GM21526 (cell line): ENCODE results near the gene SHISA5.

Experiments
- ATAC-seq: cut with Tn5 transposase; IDR thresholded peaks from one replicate; pipeline ENCODE4 v1.9.1; 2021; ENCODE audit warnings: moderate library complexity; ENCODE audit not compliant: unreplicated experiment, low FRiP score

SHISA5 gene

DNA sequence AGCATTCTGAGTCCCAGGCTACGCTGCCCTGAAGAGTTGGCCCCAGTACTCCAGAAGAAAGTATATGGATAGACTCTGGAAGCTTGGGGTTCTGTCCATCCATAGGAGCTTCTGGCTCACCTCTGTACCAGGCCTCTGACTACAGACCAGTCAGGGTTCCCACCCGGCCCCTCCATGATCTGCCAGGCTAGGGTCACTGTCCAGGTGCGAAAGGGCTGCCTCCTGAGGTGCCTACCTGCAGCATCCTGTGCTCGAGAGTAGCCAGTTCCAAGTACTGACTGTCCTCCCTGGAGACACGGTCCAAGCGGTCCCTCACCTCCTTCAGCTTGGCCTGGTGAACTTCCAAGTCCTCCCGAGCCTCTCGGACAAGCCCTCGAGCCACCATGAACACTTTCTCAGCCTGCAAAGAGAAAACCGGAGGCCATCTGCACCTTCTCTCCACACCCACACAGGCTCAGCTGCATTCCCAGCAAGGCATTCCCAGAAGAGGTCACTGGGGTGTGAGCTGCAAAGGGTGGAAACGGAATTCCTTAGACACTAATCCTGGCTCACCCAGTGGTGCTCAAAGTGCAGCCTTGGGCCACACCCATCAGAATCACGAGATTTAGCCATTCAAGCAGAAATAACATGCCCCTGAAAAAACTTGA, 70.4 kb downstream of the SHISA5 start:
- no peak for ATAC-seq

DNA sequence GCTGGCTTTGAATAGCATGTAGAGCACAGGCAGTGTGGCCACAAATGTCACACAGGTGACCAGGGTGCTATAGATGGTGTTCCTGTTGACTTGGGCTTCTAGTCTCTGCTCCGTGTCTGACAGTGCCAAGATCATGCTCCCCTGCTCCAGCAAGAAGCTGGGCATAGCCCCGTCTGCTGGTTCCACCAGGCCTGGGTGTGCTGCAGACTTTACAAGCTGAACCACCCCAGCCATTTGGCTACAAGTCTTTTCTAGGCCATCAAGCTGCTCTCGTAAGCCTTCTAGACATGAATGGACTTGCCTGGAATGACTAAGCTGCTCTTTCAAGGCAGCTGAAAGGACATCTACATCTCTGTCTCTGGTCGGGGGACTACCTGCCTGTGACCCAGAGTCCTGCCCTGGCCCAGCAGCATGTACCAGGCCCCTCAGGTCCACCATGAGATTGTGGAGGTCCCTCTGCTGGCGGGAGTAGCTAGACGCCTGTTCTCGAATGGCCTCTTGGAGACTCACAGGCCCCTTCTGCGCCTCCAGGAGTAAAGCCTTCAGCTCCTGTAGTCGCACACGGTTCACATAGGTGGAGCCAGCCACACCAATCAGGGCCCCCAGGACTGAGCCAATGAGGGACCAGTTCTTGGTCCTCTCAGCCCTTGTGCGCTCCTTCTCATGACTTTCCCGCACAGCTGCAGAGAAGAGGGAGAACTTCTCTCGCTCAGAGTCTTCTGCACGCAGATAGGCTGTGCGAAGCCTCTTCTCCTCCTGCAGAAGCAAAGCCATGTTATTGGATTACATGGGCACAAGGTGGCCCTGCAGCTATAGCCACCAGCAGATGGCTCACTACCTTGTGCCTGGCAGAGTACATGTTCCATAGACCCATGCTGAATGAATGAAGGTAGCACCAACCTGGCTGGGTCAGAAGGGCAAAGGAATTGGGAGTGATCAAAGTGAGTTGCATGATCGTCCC, 71.3 kb downstream of the SHISA5 start:
- no peak for ATAC-seq

DNA sequence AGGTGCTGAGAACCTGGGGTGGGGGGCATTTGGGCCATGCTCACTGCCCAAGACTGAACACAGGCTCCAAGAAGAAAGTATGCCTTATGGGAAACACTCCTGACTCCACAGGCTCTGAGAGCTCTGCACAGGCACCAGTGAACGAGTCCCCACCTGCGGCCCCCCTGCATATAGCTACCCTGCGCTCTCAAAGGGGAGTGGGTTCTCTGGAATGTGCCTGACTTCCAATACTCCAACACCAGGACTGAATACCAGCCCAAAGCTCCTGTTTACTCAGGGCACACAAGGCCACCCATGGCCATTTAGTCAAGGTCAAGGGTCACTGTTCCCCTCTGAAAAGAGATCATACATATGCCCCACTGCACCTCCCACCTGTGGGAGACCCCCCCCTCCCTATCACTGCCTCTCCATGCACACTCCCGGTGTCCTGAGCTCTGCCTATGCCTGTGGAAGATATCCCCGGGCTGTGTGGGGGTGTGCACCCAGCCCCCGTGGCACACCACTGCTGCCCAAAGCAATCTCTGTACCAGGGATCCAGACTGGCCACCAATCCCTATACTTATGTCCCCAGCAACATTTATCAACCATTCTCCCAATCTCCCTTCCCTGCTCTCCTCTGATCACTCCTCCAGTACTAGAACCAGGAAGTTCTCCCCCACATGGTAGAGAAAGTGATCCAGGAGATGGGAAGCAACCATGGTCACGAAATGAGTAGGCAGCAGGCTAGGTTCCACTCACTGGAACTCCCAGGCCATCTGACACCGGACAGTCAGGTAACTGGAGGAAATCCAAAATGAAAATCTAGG, 72.5 kb downstream of the SHISA5 start:
- no peak for ATAC-seq

DNA sequence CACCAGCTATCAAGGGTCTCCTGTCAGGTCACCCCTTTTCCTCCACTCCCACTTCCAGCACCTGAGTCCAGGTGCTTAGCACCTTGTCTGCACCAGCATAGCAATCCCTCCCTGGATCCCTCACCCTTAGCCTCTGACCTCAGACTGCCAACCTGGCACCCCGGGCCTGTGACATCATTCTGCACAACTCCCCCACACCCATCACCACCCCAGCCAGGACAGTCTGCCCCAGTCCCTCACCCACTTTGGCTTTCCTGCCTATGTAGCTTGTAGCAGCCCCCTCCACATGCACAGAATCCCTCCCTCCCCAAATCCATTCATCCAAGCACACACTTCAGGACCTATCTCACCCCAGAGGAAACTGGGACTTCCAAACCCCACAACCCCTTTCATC, 73.3 kb downstream of the SHISA5 start:
- no peak for ATAC-seq

DNA sequence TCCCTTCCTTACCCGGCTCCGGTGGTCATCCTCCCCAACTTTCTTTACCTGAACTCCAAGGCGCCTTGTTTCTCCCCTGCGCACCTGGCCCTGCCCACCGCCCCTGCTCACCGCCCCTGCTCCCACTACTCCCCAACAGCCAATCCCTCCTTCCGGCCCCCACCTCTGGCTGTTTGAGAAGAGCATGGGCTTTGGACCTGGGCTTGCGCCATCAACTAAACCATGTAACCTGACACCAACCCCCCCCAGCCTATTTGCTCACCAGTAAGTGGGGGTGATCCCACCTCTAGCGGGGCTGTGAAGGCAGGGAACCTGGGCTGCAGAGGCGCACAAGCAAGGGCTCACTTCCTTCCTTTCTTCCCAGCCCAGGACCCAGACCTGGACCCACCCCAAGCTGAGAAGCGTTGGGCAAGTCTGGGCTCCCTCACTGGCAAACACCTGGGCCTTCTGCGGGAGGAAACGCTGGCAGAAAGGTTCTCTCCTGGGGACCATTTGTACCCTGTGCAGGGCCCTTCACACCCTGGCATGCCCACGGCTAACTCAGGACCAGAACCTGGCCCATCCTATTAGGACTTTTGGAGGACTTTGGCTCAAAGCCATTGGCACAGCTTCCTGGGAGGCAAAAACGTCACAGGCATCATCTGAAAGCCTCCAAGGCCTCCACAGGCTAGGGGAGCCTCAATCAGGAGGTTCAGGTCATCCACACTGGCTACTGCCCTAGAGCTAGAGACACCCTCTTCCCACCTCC, 73.8 kb downstream of the SHISA5 start, which contains the start of gene PLXNB1:
Gene PLXNB1, minus strand, starts transcription at position 127 of the 748 bp plus-strand sequence. CDS start 5,475 bp downstream, outside the sequence.
- no peak for ATAC-seq

DNA sequence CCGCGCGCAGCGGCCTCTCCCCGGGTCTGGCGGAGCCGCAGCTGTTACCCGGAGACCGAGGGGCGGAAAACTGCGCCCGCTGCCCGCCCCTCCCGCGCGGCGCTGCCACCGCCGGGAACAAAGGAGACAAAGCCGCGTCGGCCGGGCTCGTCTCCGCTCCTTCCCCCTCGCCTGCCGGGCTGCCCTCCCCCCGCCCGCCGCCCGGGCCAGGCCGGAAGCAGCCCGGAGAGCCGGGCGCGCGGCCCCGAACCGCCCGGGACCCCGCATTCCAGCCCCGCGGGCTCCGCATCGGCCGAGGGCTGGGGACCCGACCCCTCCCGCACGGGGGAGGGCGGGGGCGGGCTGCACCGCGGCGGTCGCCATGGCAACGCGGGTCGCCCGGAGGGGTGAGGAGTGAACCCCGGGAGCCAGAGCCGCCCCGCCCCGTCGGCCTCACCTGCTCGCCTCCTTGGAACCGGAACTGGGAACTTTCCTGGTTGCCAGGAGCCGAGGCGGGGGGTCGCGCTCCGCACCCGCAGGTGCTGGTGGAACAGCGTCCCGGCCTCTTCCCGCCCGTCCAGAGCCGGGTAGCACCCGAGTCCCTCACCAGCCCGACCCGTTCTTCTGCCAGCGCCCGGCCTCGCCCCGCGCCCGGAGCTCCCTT, 74.5 kb downstream of the SHISA5 start:
- ATAC-seq = no peak

DNA sequence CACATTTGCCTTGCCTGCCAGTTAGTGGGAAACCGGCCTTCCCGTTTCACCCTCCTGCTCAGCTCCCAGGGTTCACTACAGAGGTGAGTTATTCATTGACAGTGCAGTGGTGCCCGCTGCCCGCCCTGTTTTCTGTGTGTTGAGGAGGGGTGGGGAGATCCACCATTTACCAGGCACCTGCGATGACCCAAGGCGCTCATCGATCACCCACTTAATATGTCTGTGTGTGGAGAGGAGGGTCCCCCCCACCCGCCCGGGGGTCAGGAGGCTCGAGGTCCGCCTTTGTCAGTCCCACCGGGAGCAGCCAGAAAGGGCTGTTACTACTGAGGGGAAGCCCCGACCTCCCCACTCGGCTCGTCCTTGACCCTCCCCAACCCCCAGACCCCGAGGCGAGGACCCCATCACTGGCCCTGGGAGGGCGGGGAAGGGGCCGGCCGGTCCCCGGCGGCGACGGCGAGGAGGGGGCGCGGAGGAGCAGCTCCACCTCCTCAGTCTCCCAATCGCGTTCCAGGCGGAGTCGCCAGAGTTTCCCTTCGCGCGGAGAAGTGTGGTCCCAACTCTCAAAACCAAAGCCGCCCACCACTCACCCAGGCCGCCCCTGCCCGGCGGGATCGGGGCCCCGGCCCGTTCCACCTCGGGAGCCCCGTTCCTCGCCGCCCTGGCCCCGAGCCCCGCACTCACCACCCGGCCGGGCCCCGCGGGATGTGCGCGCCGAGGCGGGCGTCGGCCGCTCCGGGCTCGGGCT, 75.2 kb downstream of the SHISA5 start:
- no peak for ATAC-seq

DNA sequence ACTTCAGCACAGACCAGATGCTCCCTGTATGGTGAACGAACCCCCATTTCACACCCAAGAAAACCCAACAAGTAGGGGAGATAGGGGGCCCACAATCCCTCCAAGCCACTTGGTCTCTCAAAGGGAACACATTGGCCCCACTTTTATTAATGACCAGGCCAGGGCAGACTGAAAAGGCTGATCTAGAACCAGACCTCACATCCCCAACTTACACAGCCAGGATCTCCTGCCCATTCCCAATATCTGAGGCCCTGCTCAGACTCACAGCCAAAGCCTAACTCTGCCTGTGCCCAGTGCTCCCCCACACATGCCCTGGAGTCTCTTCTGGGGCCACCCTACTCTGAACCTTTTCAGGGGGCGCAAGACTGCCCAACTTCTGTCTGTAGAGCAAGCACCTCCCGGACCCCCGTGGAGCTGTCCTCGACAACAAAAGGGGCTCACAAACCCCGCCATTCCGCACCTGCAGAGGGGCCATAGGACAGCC, 75.8 kb downstream of the SHISA5 start:
- ATAC-seq = no peak

DNA sequence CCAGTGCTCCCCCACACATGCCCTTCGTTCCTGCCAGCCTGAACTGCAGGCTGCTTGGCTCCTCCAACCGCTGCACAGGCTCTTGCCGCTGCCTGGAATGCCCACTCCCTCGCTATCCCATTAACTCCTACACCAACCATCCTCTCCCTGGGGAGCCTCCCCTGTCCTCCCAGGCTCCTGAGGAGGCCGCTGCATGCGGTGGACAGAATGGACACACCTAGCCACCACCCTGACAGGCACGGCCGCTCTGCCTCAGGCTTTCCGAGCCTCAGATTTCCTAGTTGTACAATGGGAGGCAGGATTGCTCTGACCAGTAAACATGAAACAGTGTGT, 76.4 kb downstream of the SHISA5 start:
- ATAC-seq = no peak

DNA sequence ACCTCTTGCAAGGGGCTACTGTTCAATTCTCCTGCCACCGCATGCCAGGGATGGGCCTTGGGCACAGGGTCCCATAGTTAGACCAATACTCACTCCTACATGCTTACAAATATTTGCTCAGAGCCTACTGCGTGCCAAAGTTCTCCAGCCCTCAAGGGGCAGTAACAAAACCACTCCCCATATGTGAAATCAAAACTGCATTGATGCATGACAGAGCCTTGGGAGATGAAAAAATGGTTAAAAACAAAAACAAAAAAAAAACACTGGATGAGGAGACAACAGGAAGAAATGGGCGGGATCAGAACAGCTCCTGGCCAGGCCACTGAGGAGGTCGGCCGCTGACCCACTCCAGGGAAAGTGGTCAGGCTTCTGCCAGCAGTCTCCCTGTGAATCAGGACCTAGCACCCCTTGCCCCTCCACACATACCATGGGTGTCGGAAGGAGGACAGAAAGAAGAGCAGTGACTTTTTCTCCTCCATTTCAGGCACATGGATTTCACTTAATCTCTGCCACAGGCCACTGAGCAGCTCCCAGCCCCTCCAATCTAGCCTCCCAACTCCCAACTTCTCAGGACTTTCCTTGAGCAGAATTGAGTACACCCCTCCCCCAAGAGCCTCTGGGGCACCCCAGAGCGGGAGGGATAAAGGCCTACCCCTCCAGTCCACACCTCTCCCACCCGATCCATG, 76.9 kb downstream of the SHISA5 start:
- ATAC-seq = no peak

DNA sequence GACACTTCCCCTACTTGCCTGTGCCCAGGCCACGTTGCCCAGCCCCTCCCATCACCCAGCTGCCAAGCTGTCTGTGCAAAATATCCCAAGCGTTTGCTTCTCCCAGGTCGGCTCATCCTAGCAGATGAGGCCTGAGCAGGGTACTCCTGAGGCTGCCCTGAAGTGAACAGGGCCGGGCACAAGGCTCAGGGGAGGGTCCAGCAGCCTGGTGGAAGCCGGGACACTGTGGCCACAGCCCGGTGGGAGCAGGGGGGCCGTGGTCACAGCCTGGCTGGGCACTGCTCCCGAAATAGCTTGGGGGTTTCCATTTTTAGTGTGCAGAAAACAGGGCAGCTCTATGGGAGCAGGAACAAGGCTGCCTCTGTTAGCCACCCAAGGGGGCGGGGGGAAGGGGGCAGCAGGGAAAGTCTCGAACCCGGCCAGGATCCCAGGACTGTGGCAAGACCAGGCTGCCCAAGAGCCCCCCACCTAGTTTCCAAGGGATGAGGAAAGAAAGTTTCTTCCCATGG, 77.5 kb downstream of the SHISA5 start:
- no peak for ATAC-seq

DNA sequence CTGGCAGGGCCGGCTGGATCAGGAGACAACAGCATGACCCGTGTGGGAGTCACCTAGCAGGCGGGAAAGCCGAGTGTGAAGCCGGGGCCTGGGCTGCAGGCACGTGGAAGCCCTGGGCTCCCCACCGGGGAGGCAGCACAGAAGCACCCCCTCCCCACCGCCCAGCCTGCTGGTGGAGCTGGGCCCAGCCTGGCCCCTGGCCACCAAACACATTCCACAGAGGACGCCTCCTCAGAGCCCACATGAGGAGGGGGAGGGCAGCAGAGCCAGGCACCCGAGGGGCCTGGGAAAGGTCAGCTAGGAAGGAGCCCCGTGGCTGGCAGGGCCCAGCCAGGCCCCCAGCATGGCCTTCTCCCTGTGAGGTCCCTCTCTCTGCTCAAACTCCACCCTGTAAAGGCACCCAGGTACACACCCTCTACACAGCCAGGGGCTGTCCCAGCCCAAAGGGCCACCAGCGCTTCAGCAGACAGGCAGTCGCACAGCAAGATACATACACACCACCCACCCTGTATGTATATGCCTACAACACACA, 78.6 kb downstream of the SHISA5 start:
- no peak for ATAC-seq

DNA sequence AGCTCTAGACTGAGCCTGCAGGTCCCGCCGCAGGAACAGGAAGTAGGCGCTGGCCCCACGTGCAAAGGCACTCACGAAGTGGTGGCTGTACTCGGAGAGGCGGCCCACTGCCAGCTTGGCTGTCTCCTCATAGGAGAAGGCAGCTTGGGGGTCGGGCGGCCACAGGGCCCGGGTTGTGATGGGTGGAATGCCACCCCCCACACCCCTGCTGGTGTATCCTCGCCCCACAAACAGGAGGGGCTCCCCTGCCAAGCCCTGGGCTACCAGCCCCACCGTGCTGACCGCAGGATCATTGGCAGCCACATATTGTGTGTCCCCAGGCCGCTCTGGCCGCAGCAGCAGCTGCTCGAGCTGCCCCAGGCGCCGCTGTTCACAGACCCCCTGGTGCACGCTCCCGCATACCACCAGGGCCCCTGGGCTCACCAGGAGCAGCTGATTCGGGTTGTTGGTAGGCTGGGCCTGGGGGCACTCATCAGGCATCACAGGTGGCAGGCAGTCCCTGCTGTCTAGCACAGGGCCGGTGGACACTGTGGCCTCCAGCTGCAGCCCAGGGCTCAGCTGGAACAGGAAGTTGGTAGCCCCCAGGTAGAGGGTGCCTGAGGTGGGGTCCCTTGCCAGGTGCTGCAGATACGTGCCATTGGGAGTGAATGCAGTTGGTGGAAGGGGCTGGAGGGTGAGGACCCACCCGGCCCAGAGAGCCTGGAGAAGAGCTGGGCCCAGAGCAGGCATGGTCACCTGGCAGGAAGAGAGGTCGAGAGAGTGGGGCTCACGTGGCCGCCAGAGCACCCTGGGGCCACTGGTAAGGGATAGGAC, 79.9 kb downstream of the SHISA5 start:
- ATAC-seq = no peak

DNA sequence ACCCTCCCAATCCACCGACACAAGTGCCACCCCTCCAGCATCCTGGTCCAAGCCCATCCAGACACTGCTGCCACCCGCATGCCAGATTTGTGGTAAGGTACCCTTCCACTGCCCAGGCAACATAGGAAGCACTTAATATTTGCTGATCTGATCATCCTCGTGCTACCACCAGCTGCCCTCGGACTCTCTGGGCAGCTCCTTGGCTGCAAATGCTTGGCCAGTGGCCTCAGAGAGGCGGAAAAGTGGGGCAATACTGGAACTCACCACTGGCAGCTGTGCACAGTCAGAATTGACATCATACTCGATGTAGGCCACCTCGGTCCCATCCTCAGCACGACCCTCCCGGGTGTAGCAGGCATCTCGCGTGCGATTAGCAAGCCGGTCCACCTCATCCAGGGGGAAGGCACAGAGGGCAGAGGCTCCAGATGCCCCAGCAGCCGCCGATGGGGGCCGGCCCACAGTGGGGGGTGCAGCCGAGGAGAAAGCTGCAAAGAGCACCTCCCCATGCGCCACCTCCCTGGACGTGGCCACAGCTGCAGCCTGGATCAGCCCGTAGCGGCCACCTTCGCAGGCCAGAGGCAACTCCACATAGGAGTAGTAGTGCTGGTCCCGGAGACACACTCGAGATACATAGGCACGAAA, 80.6 kb downstream of the SHISA5 start:
- no peak for ATAC-seq

DNA sequence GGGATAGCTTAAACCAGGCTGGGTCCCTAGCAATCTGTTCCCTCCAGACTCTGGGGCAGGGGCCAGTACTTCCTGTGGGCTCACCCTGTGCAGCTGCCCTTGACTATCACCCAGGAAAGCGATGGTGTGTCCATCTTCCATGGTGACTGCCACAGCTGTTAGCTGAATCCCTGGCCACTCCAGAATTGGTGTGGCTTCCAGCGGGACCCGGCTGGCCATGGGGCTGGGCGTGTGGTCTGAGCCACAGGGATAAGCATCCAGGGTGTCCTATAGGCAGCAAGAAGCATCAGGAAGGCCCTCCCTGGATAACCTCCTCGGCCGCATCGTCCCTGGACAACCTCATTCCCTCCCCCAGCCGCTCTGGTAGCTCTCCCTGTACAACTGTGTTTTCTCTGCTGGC, 81.3 kb downstream of the SHISA5 start:
- ATAC-seq = no peak

DNA sequence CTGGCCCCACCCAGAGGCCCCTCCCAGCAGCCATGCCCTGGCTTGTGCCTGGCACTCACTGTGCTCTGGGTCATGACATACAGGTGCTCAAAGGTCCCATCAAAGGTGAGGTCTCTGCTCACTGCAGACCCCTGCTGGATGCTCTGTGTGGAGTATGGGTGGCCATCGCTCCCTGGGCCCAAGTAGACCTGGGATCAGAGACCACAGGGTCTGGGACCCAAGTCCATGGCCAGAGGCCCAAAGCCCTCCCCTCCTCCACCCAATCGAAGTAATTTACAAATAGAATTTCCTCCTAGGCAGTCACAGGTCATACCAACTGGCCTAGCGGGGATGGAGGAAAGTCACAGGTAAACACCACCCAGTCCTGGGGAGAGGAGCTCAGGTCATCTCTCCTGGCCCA, 81.7 kb downstream of the SHISA5 start:
- ATAC-seq = no peak

DNA sequence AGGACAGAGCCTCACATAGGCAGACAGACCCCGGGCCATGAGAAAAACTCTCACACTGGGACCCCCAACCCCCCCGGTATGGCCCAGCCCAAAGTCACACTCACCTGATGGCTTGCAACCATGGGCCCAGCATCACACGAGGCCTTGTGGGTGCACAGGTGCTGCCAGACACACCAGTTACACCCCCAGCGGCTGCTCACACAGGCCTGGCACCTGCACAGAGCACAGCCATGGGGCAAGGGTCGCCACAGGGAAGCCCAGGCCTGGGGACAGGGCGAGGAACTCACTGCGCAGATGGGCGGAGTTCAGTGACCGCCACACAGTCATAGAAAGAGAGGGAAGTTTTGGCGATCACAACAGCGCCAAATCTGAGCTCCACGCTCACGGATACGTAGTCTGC, 83.4 kb downstream of the SHISA5 start:
- no peak for ATAC-seq
